Body of pancreas (tissue), 4 donors: Measurements from ENCODE around the gene NLGN3.

Source experiments
- POLR2A ChIP-seq, 3 donors: fragments of 450-650 bp; IDR thresholded peaks; one replicate each; pipeline ENCODE4 v1.6.1; 2016; ENCODE audit warnings: antibody characterized with exemption in 3 of 3, mild to moderate bottlenecking in 2 of 3
- TF ChIP-seq, protein P1 (sequence below), 7 experiments: fragments of 450-650 bp in 4 of 7; fragments of 200-600 bp in 3 of 7; sonication (generic) in 3 of 7; IDR thresholded peaks; one replicate each; pipeline ENCODE4 v1.5.1; 2016 to 2019; ENCODE audit warnings: antibody characterized with exemption in 7 of 7

DNA sequence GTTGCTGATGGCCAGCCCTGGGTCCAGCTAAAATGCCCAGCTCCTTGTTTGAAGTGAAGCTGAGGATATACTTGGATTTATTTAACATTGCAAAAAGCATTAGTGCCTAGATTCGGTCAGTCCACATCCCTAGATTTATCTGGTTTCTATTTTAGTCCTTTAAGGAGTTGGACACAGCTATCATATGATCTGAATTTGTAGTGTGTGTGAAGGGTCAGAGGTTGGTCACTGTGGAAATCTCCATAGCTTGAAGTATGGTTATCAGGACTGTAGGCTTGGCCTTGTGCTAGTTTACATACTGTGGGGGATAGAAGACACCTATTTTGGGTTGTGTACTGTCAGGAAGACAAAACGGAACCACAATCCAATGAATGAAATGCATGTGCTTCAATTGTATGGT lies 28.8 kb downstream of the NLGN3 start:
- TF ChIP-seq POLR2A (IDR thresholded peaks at IDR 0.05) = no peak
- TF ChIP-seq, protein P1, sequence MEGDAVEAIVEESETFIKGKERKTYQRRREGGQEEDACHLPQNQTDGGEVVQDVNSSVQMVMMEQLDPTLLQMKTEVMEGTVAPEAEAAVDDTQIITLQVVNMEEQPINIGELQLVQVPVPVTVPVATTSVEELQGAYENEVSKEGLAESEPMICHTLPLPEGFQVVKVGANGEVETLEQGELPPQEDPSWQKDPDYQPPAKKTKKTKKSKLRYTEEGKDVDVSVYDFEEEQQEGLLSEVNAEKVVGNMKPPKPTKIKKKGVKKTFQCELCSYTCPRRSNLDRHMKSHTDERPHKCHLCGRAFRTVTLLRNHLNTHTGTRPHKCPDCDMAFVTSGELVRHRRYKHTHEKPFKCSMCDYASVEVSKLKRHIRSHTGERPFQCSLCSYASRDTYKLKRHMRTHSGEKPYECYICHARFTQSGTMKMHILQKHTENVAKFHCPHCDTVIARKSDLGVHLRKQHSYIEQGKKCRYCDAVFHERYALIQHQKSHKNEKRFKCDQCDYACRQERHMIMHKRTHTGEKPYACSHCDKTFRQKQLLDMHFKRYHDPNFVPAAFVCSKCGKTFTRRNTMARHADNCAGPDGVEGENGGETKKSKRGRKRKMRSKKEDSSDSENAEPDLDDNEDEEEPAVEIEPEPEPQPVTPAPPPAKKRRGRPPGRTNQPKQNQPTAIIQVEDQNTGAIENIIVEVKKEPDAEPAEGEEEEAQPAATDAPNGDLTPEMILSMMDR (IDR thresholded peaks at IDR 0.05) = no peak
